ENCODE data around the gene FAM193A.
"Not testable (repeated sequence)": the region's sequence is repeated elsewhere in the genome, so short reads cannot be mapped to it uniquely, and the experiment has no call there.

DNA sequence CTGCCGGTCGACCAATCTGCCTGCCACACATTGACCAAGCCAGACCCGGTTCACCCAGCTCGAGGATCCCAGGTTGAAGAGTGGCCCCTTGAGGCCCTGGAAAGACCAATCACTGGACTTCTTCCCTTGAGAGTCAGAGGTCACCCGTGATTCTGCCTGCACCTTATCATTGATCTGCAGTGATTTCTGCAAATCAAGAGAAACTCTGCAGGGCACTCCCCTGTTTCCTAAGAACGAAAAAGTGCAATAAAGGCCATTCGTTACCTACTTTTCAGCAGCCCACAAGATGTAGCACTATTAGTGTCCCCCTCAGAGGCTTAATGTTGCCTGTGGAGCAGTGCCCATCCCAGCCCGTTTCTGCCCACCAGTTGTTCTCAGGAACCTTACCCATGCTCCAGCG lies 22.3 kb upstream of the FAM193A start:
- TF ChIP-seq, protein P1, sequence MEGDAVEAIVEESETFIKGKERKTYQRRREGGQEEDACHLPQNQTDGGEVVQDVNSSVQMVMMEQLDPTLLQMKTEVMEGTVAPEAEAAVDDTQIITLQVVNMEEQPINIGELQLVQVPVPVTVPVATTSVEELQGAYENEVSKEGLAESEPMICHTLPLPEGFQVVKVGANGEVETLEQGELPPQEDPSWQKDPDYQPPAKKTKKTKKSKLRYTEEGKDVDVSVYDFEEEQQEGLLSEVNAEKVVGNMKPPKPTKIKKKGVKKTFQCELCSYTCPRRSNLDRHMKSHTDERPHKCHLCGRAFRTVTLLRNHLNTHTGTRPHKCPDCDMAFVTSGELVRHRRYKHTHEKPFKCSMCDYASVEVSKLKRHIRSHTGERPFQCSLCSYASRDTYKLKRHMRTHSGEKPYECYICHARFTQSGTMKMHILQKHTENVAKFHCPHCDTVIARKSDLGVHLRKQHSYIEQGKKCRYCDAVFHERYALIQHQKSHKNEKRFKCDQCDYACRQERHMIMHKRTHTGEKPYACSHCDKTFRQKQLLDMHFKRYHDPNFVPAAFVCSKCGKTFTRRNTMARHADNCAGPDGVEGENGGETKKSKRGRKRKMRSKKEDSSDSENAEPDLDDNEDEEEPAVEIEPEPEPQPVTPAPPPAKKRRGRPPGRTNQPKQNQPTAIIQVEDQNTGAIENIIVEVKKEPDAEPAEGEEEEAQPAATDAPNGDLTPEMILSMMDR (conservative IDR thresholded peaks at IDR 0.05; ENCODE audit: low read depth, low read length) = not testable (repeated sequence)
- not testable (repeated sequence) for TF ChIP-seq EZH2 (IDR thresholded peaks at IDR 0.05; ENCODE audit: borderline replicate concordance, low read depth, low read length, poor library complexity, severe bottlenecking)
